HCT116 (cell line): Measurements from ENCODE around the gene PGM2. TPM values are rescaled to one million over a fixed set of nuclear protein-coding genes. Genes with fewer than 3 reads are reported as not detected.

ENCODE experiments used
- ATAC-seq: fragments of 200-7000 bp; cut with Tn5 transposase; 2 replicates; pipeline ENCODE4 v1.9.1; 2020; ENCODE audit warnings: mild to moderate bottlenecking, moderate library complexity
- Bru-seq: library from RNA; stranded (reverse); fragments of 400-500 nt; gene quantifications from one replicate; lab custom pipeline; 2021; lab: Mats Ljungman, UMichigan
- BruChase-seq, 2 experiments: library from RNA; stranded (reverse); fragments of 400-500 nt; gene quantifications; one replicate each; lab custom pipeline; 2021; lab: Mats Ljungman, UMichigan
- BruUV-seq: library from RNA; stranded (reverse); fragments of 400-500 nt; replicated peaks from 2 replicates; lab custom pipeline; 2021; lab: Mats Ljungman, UMichigan
- CTCF ChIA-PET: fragments of 300-600 bp; sonication (Branson Sonifier 250); formaldehyde crosslinking; loops from one replicate; lab custom pipeline; 2021; ENCODE audit warnings: antibody characterized with exemption; lab: Charles Lee
- POLR2A ChIA-PET: fragments of 300-600, 350-600 bp; sonication (Branson Sonifier 250); formaldehyde crosslinking; loops from one replicate; lab custom pipeline; 2021; ENCODE audit warnings: antibody characterized with exemption; lab: Charles Lee
- RAD21 ChIA-PET, 2 experiments: fragments of 300-600 bp; sonication (Branson Sonifier 250); formaldehyde crosslinking; loops; one replicate each; lab custom pipeline; 2023; ENCODE audit warnings: low total read pairs in 2 of 2; ENCODE audit not compliant: uncharacterized antibody in 2 of 2, unreplicated experiment in 2 of 2, low non-redundant PET in 1 of 2; lab: Charles Lee
- DNase-seq: peaks from one replicate; pipeline ENCODE4 v3.0.0-alpha.2; 2010; ENCODE audit warnings: low read depth, low spot score
- H2AFZ ChIP-seq: fragments of 200-600 bp; shearing (Covaris generic), sonication (generic); 2 replicates; pipeline ENCODE4 v1.6.1; 2017; ENCODE audit warnings: low read depth, mixed run types, mixed read lengths, antibody characterized with exemption, low read length; ENCODE audit not compliant: poor library complexity, severe bottlenecking
- H3K27ac ChIP-seq: 2 replicates; pipeline ENCODE4 v1.5.1; 2012; ENCODE audit warnings: low read depth, low read length
- H3K27me3 ChIP-seq: fragments of 200-600 bp; sonication (generic); 2 replicates; pipeline ENCODE4 v1.6.1; 2016; ENCODE audit warnings: mixed run types, low read length, mixed read lengths; ENCODE audit not compliant: insufficient read depth
- H3K36me3 ChIP-seq, 2 experiments: fragments of 200-500 bp in 1 of 2; fragments of 200-600 bp in 1 of 2; sonication (Bioruptor generic) in 1 of 2; sonication (generic) in 1 of 2; 2 replicates each; pipeline versions ENCODE4 v1.5.1 to v1.6.1; 2014 to 2016; ENCODE audit warnings: low read length in 2 of 2, inconsistent platforms in 1 of 2, mixed read lengths in 1 of 2, mixed run types in 1 of 2; ENCODE audit not compliant: insufficient read depth in 2 of 2, control insufficient read depth in 1 of 2
- H3K4me1 ChIP-seq, 2 experiments: fragments of 200-600 bp in 1 of 2; sonication (generic) in 1 of 2; 2 replicates each; pipeline versions ENCODE4 v1.5.1 to v1.6.1; 2012 to 2017; ENCODE audit warnings: low read length in 2 of 2, inconsistent platforms in 1 of 2, mild to moderate bottlenecking in 1 of 2, mixed read lengths in 1 of 2, mixed run types in 1 of 2, moderate library complexity in 1 of 2; ENCODE audit not compliant: insufficient read depth in 2 of 2, control insufficient read depth in 1 of 2
- H3K4me2 ChIP-seq: fragments of 200-600 bp; sonication (generic); 2 replicates; pipeline ENCODE4 v1.6.1; 2017; ENCODE audit warnings: mixed run types, low read length, mixed read lengths
- H3K4me3 ChIP-seq, 2 experiments: fragments of 200-600 bp in 1 of 2; sonication (generic) in 1 of 2; replicated peaks in 1 of 2; 2 replicates each; pipeline ENCODE4 v1.5.1; 2011 to 2016; ENCODE audit warnings: low read length in 2 of 2, control low read depth in 1 of 2, low read depth in 1 of 2, mild to moderate bottlenecking in 1 of 2, mixed read lengths in 1 of 2, mixed run types in 1 of 2
- H3K79me2 ChIP-seq: fragments of 200-600 bp; sonication (generic); 2 replicates; pipeline ENCODE4 v1.6.1; 2017; ENCODE audit warnings: mild to moderate bottlenecking, mixed run types, low read length, moderate library complexity, mixed read lengths; ENCODE audit not compliant: insufficient read depth
- H3K9ac ChIP-seq: fragments of 200-600 bp; sonication (generic); 2 replicates; pipeline ENCODE4 v1.6.1; 2016; ENCODE audit warnings: low read length, mixed read lengths
- H3K9me2 ChIP-seq: fragments of 200-600 bp; sonication (generic), shearing (Covaris generic); 2 replicates; pipeline ENCODE4 v1.6.1; 2017; ENCODE audit warnings: mixed run types, mild to moderate bottlenecking, moderate library complexity; ENCODE audit not compliant: insufficient read depth
- H3K9me3 ChIP-seq, 2 experiments: fragments of 200-500 bp in 1 of 2; fragments of 200-600 bp in 1 of 2; sonication (Bioruptor generic) in 1 of 2; sonication (generic) in 1 of 2; 2 replicates each; pipeline ENCODE4 v1.6.1; 2014 to 2017; ENCODE audit warnings: low read length in 2 of 2, mixed read lengths in 2 of 2, inconsistent platforms in 1 of 2, low read depth in 1 of 2, mild to moderate bottlenecking in 1 of 2, mixed run types in 1 of 2, moderate library complexity in 1 of 2; ENCODE audit not compliant: control insufficient read depth in 1 of 2, insufficient read depth in 1 of 2
- H4K20me1 ChIP-seq: fragments of 200-600 bp; sonication (generic), shearing (Covaris generic); 2 replicates; pipeline ENCODE4 v1.6.1; 2017; ENCODE audit warnings: mixed run types, mild to moderate bottlenecking, moderate library complexity; ENCODE audit not compliant: insufficient read depth
- ATF3 ChIP-seq: IDR thresholded peaks from 2 replicates; pipeline ENCODE4 v1.6.1; 2012
- CEBPB ChIP-seq: IDR thresholded peaks from 2 replicates; pipeline ENCODE4 v1.6.1; 2012; ENCODE audit warnings: low read depth
- EGR1 ChIP-seq: IDR thresholded peaks from 2 replicates; pipeline ENCODE4 v1.6.1; 2012; ENCODE audit warnings: low read depth
- ELF1 ChIP-seq: IDR thresholded peaks from 2 replicates; pipeline ENCODE4 v1.6.1; 2012; ENCODE audit warnings: low read depth, borderline replicate concordance
- EZH2phosphoT487 ChIP-seq: fragments of 200-600 bp; IDR thresholded peaks from 2 replicates; pipeline ENCODE4 v1.6.1; 2018; ENCODE audit warnings: antibody characterized with exemption, borderline replicate concordance
- FOSL1 ChIP-seq: IDR thresholded peaks from 2 replicates; pipeline ENCODE4 v1.6.1; 2012; ENCODE audit warnings: low read depth
- JUND ChIP-seq: IDR thresholded peaks from 2 replicates; pipeline ENCODE4 v1.6.1; 2012
- MAX ChIP-seq: IDR thresholded peaks from 2 replicates; pipeline ENCODE4 v1.6.1; 2012
- POLR2A ChIP-seq: IDR thresholded peaks from 2 replicates; pipeline ENCODE4 v1.7.0; 2011; ENCODE audit warnings: borderline replicate concordance; ENCODE audit not compliant: insufficient read depth, insufficient read length; ENCODE audit errors: extremely low read depth
- POLR2AphosphoS5 ChIP-seq: IDR thresholded peaks from 2 replicates; pipeline ENCODE4 v1.6.1; 2011; ENCODE audit warnings: mild to moderate bottlenecking, low read depth, low read length, moderate library complexity
- SIN3A ChIP-seq: IDR thresholded peaks from 2 replicates; pipeline ENCODE4 v1.6.1; 2012; ENCODE audit warnings: low read depth
- SP1 ChIP-seq: IDR thresholded peaks from 2 replicates; pipeline ENCODE4 v1.6.1; 2012; ENCODE audit warnings: low read depth
- SRF ChIP-seq: IDR thresholded peaks from 2 replicates; pipeline ENCODE4 v1.6.1; 2012; ENCODE audit warnings: low read depth
- TCF7L2 ChIP-seq: IDR thresholded peaks from 2 replicates; pipeline ENCODE4 v1.7.0; 2011; ENCODE audit warnings: borderline replicate concordance, inconsistent platforms; ENCODE audit not compliant: insufficient read depth, insufficient read length; ENCODE audit errors: extremely low read depth
- YY1 ChIP-seq: IDR thresholded peaks from 2 replicates; pipeline ENCODE4 v1.6.1; 2011; ENCODE audit warnings: low read length, low read depth, moderate library complexity, mild to moderate bottlenecking; ENCODE audit not compliant: insufficient replicate concordance; ENCODE audit errors: extremely low read depth
- intact Hi-C: fragments of 100-400 bp; cut with micrococcal nuclease; formaldehyde crosslinking; loops from 2 replicates; pipeline ENCODE4 v1.10.0; 2022
- long read RNA-seq: library from polyadenylated mRNA; unstranded; transcript quantifications from one replicate; pipeline ENCODE4 v2.0.0, GENCODE V29; 2021; ENCODE audit not compliant: unreplicated experiment
- polyA plus RNA-seq: library from polyadenylated mRNA; unstranded; fragments of >200 nt; gene quantifications from 2 replicates; pipeline ENCODE4 v1.2.1, GENCODE V29; 2012; ENCODE audit warnings: missing spikeins
- total RNA-seq: library from RNA; stranded (reverse); gene quantifications from one replicate; pipeline ENCODE4 v1.2.1, GENCODE V29; 2021; ENCODE audit not compliant: unreplicated experiment

PGM2 gene
- total RNA-seq (48.6 TPM), Bru-seq, nascent RNA (percentile 69 among the genes with signal in this experiment), BruChase-seq, experiment 1, labeled RNA remaining after a 6-hour chase (percentile 76 among the genes with signal in this experiment), BruChase-seq, experiment 2, labeled RNA remaining after a 2-hour chase (percentile 70 among the genes with signal in this experiment)
- polyA plus RNA-seq = 20.3 and 22.8 TPM in 2 replicates
- long read RNA-seq, transcript PGM2-201 (14 exons, 3,264 nt) = major isoform, 59 of 73 reads
- long read RNA-seq, partial matches to known transcripts = 9 of 73 reads
- long read RNA-seq, other reads (novel, unspliced or antisense) = 5 of 73 reads

DNA sequence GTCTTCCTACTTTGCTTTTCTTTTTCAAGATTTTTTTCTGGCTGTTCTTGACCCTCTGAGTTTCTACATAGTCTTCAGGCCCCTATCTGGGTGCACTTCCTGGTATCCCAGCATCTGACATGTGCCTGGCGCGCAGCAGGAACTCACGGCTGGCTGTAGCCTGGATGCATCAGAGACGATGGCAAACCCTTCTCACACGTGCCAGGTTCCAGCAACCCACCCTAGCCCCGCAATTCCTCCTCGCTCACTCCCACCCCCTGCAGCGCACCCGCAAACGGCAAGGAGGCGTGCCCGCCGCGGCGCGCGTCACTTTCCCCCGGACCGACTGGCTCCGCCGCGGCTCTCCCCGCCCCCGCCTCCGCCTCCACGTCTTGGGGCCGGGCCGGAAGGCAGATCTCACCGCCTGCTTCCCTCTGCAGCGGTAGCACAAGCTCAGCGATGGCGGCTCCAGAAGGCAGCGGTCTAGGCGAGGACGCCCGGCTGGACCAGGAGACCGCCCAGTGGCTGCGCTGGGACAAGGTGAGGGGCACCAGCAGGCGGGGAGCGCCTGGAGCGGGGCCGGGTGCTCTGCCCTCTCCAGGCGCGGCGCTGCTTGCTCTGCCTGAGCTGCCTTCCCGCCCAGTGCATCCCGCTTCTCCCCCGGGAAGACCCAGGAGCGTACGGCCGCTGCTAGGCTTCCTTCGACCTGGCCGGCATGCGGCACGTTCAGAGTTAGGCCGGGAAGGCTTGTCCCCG is at the start of gene PGM2:
PGM2 (plus strand) TSS at position 392 of the 735 bp plus-strand sequence; CDS start at position 439, 47 bp downstream.
- POLR2A ChIA-PET = interaction anchor here (0.5 to 1.0 kb wide), 2 partner anchors 19 to 838 kb away, joined by 3 to 5 read pairs; no protein-coding TSS in a partner anchor
- H3K9me3 ChIP-seq = no peaks in the 10 kb centered on the region
- H3K27me3 ChIP-seq = no peaks in the 10 kb centered on the region
- H3K9me2 ChIP-seq = no peaks in the 10 kb centered on the region
- peaks cover 11 to 19% of the 10 kb centered on the region in 2 experiments; a peak in 2 of 4 replicates for H3K4me1 ChIP-seq
- H3K27ac ChIP-seq = peak within 1 kb of the TSS; percentile 48
- DNase-seq = peak; percentile 67
- intact Hi-C loops = loop anchor here (10.0 kb wide), 1 partner anchor 148 kb away; no protein-coding TSS in a partner anchor
- H2AFZ ChIP-seq = peak within 1 kb of the TSS; percentile 98
- ATAC-seq = peak; percentile 95
- TF ChIP-seq FOSL1 (no peak), SP1 (peak; percentile 51; the same call in 1 of the 2 replicates), ATF3 (no peak), EGR1 (peak; percentile 96), SRF (no peak), POLR2AphosphoS5 (peak; percentile 96), JUND (no peak), MAX (peak; percentile 82), EZH2phosphoT487 (no peak), TCF7L2 (no peak), YY1 (peak; percentile 89), ELF1 (peak; percentile 65), CEBPB (no peak), SIN3A (peak; percentile 94), POLR2A (peak; percentile 80)
- TF ChIP-seq, all 23 proteins: peak for 8
- H3K4me3 ChIP-seq = peak within 1 kb of the TSS; percentile 76 to 98
- H3K4me2 ChIP-seq = peak within 1 kb of the TSS; percentile 93
- H3K36me3 ChIP-seq = peaks cover 9 to 13% of the 10 kb centered on the region in 2 experiments; a peak in 2 of 4 replicates
- no TSS peak for BruUV-seq
- peaks cover 18% of the 10 kb centered on the region for H3K79me2 ChIP-seq
- no peaks in the 10 kb centered on the region for H4K20me1 ChIP-seq
- RAD21 ChIA-PET = no interaction called here
- CTCF ChIA-PET = interaction anchor here (1.7 to 2.0 kb wide), 2 partner anchors 24 to 224 kb away, joined by 5 to 8 read pairs; no protein-coding TSS in a partner anchor
- peak within 1 kb of the TSS; percentile 87 for H3K9ac ChIP-seq
